ENCODE measurements around the gene MACF1.

- TF ChIP-seq CTCF (conservative IDR thresholded peaks at IDR 0.05; ENCODE audit: low read depth, low read length) (no peak), EZH2 (IDR thresholded peaks at IDR 0.05; ENCODE audit: low read length, unreplicated experiment) (no peak), EZH2phosphoT487 (IDR thresholded peaks at IDR 0.05; ENCODE audit: borderline replicate concordance, low read length) (no peak)
These were observed 68.4 kb downstream of the MACF1 start for GRCh38 chr1:39272798-39273469.

All from PC-3 (cell line).